Epidermal melanocyte (primary cell): ENCODE results near the gene VSIR.

Experiments used
- DNase-seq: peaks from one replicate; pipeline ENCODE4 v3.0.0; 2011; ENCODE audit warnings: low spot score; ENCODE audit not compliant: insufficient read length

The VSIR gene

DNA sequence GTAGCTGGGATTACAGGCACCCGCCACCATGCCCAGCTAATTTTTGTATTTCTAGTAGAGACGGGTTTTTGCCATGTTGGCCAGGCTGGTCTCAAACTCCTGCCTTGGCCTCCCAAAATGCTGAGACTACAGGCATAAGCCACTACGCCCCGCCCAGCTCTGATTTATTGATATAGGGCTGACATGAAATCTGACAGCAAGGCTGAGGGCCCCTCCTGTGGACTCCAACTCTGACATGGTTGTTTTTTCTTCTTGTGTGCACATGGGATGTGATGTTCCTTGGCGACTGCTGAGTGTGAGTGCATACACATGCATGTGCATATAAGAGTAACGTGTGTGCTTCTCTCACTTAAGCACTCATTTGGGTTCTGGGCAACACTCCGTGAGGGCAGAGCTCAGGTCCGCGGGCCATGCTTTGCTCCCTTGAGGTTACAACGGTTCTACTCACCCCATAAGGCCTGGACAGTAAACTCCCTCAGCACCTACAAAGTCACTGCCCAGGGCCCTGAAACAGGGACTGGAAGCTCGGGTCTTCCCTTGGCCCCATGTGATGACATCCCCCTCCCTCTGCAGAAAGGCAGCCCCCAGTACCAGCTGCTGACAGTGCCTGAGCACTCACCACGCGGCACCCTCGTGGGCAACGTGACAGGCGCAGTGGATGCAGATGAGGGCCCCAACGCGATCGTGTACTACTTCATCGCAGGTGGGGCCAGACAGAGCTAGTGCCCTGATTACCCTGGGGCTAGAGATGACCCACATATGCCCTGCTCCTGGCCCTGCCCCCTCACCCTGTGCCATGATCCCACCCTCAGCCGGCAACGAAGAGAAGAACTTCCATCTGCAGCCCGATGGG is 33.6 kb upstream of the VSIR start:
- no peak for DNase-seq

DNA sequence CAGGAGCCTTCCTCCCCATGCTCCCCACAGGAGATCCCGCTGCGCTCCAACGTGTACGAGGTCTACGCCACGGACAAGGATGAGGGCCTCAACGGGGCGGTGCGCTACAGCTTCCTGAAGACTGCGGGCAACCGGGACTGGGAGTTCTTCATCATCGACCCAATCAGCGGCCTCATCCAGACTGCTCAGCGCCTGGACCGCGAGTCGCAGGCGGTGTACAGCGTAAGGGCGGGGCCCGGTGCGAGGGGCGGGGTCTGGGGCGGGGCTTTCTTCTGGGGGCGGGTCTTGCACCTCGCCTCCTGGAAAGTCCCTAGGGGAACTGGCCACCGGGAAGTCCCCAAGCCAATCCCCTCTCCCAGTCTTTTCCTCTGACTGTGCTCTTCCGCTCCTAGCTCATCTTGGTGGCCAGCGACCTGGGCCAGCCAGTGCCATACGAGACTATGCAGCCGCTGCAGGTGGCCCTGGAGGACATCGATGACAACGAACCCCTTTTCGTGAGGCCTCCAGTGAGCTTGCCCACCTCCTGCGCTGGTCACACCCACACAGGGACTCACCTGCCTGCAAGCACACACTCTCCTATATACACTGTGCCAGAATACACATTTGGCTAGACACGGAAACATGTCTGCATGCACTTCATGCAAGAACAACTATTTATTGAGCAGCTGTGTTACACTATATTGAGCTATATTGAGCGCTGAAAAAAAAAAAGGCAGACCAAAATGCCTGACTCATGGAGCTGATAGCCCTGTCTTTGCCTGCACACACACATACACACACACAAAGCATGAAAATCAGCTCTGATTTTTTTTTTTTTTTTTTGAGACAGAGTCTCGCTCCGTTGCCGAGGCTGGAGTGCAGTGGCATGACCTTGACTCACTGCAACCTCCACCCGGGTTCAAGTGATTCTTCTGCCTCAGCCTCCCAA is 32.7 kb upstream of the VSIR start:
- no peak for DNase-seq

DNA sequence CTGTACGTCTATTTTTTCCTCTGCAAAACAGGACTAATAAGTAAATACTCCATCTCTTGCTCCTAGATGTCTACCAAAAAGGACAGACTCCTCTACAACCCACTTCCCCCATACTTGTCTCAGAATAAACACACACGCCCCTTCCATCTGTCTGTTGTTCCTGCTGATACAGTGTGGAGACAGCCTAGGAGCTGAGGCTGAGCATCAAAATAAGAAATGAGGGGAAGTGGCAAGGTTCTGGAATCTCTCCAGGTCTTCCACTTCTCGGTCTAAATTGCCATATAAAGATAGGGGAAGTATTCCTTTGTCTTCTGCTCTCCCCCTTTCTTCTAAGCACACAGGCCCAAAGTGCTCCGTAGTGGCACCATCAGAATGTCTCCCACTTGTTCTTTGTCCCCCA is 30.8 kb upstream of the VSIR start:
- no peak for DNase-seq

DNA sequence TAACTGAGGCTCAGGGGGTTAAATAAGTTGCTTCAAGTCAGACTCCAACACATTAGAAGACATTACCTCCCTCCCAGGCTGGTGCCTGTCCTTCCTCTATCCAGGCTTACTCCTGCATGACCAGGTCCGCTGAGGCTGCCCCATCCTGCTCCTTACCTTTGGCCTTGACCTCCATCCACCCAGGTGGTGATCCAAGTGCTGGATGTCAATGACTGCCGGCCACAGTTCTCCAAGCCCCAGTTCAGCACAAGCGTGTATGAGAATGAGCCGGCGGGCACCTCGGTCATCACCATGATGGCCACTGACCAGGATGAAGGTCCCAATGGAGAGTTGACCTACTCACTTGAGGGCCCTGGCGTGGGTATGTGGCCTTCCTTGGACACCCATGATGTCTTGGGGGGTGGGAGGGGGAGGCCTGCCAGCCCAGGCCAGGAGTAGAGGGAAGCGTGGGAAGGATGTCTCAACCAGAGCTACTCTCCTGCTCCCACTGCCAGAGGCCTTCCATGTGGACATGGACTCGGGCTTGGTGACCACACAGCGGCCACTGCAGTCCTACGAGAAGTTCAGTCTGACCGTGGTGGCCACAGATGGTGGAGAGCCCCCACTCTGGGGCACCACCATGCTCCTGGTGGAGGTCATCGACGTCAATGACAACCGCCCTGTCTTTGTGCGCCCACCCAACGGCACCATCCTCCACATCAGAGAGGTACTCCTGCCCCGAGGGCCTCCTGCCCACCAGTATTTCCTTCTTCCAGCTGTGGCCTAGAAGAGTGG is 29.6 kb upstream of the VSIR start:
- DNase-seq, result no peak

DNA sequence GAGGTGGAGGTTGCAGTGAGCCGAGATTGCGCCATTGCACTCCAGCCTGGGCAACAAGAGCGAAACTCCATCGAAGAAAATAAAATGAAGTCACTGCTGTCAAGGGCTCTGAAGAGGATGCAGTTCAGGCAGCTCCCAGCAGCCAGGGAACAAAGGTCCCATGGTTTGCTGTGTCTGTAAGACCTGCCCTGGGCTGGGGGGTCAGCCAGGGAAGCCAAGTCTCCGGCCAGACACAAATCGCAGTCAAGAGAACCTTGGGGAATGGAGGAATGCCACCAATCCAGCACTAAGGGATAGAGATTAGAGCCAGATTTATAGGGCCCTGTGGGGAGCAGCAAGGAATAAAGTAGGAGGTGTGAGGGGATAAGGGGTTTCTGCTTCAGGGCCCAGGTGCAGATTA is 28.9 kb upstream of the VSIR start:
- DNase-seq, result no peak

DNA sequence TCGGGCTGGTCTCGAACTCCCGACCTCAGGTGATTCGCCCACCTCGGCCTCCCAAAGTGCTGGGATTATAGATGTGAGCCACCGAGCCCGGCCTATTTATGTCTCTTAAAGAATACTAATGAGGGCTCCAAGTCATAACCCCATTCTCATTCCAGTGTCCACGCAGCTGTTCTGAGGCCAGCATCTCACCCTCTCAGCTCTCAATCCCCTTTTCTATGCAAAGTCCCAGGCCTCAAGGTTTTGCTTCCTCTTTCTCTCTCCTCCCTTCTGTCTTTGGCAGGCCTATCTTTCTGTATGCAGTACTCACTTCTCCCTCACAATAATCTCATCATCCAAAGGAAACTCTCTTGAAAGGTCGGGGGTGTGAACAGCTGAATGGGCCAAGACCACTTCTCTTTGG is 28.0 kb upstream of the VSIR start:
- no peak for DNase-seq

DNA sequence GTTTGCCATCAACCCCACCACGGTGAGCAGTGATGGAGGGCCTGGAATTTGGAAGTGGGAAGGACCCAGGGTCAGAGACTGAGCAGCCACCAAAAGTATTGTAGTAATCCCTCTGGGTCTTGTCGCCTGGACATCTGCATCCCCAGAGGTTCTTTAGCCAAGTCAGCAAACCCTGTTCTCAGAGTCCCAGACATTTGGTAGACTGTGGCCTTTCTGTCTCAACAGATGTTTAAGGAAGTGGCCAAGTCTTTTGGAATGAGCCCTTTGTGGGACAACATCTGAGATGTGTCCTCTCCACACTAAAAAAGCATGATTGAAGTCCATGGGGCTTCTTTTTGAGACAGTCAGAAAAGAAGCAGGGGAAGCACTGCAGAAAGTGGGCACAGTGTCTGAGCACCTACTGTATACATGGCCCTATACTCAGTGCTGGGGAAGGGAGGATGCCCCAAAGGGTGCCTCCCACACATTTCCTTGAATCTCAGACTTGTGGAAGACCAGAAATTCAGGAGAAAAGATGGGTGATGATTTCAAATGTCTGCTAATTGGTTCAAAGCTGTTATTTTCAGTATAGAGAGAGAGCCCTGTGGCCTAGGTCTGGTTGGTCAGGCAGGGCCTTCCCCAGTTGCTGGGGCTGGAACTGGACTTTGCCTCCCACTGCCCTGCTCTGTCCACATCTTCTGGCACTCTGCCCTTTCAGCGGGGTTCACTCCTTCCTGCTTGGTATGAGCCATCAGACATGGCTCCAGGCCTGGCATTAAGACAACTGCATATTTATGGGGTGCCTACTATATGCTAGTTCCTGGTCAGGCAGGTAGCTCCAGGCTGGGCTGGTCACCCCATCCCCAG is 26.5 kb upstream of the VSIR start:
- no peak for DNase-seq

DNA sequence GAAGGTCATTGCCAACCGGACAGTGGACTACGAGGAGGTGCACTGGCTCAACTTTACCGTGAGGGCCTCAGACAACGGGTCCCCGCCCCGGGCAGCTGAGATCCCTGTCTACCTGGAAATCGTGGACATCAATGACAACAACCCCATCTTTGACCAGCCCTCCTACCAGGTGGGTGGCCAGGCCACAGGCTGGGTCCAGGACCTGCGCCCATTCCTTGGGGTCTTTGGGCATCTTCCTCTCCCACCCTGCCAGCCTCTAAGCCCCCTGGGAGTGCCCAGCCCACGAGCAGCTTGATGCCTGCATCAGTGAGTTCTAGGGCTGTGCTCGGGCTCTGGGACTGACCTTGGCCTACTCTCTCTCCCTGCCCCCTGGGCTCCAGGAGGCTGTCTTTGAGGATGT is 25.8 kb upstream of the VSIR start:
- DNase-seq, result no peak

DNA sequence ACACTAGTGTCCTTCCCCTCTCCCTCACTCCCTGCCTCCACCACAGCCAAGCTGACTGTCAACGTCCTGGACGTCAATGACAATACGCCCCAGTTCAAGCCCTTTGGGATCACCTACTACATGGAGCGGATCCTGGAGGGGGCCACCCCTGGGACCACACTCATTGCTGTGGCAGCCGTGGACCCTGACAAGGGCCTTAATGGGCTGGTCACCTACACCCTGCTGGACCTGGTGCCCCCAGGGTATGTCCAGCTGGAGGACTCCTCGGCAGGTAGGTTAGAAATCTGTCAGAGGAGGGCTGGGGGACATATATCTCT is 24.9 kb upstream of the VSIR start:
- DNase-seq, result no peak

DNA sequence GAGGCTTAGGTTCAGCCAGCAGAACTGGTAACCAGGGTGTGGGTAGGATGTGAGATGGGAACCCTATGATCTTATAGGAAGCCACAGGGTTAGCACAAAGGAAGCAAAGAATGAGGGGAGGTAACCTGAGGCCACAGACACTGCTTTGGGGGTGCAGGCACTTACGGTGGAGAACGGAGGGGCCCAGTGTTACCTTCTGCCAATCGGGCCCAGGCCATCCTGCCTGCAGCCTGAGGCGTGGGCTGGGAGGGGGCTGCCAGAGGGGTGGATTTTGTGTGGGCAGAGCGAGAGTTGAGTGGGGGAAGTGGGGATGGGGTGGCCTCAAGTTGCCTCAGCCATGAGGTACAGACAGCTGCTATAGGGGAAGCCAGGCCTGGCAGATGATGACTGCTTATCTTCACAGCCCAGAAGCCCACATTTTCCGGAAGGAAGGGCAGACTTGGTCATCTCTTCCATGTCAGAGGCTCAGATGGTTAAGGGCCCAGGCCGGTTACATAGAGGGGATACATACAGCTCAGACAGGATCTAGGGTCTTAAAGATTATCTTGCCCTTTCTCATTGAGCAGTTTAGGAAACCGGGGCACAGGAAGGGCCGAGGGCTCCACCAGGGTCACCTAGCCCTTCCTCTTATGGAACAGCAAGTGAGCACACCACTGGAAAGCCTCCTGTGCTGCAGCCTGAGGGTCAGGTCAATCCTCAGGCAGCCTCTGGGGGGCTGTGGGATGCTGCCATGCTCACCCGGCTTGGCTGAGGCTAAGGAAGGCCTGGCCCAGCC is 24.4 kb upstream of the VSIR start:
- no peak for DNase-seq

DNA sequence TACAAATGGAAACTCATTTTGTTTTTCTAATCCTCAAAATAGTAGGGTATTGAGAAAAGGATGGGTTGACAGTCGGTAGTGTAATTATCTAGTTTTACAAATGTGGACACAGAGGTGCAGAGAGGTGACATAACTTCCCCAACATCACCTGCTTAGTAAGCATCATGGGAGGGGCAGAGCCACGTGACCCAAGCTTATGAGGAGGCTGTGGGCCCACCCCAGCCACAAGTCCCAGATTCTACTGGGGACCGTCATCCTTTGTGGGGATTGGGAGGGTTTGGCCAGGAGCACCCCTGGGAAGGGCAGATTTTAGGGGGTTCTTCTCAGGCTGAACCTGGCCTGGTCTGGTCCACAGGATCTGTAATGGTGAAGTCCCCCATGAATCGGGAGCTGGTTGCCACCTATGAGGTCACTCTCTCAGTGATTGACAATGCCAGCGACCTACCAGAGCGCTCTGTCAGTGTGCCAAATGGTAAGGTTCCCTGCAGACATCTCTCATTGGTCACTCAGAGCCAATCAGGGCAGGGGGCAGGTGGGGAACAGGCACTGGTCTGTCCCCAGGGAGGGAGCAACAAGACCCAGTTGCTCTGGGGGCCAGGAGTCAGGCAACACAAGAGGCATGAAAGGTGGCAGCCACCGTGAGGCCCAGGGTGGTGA is 23.6 kb upstream of the VSIR start:
- DNase-seq, result no peak

DNA sequence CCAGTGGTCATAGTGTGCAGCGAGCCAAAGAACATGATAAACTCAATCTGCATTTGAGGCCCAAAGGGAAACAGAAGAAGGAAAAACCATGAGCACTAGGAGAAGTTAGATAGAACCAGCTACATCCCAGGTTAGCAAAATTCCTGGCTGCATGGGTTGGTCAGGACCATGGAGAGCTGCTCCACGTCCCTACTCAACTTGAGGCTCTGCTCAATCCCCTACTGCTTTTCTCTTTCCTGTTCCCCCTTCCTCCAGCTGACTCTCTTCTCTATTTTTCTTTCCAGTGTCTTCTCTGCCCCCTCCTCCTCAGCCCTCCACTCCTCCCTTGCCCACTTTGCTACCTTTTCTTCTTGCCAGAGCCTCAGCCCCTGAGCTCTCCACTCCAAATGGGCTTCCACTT is 21.9 kb upstream of the VSIR start:
- peak; percentile 57 for DNase-seq

DNA sequence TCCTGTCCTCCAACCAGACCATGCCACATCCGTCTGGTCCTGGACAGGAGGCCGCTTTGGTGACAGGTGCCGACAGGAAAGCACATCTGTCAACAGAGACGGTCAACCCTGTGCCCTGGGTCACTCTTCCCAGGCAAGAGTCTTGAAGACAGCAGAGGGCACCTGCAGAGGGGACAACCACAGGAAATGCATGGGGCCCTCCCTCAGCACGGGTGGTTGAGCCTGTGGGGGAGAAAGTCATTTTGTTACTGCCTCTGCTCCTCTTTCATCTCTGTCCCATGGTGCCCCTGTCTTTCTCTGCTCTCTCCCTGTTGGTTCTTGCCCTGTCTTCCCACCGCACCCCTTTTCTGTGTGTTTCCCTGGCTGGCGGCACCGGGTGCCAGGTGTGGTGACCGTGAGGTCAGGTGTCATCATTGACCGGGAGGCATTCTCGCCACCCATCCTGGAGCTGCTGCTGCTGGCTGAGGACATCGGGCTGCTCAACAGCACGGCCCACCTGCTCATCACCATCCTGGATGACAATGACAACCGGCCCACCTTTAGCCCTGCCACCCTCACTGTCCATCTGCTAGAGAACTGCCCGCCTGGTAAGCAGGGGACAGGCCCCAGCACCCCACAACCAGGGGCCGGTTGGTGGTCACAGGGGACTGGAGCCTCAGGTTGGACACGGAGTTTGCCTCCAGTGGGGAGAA is 17.6 kb upstream of the VSIR start:
- no peak for DNase-seq

DNA sequence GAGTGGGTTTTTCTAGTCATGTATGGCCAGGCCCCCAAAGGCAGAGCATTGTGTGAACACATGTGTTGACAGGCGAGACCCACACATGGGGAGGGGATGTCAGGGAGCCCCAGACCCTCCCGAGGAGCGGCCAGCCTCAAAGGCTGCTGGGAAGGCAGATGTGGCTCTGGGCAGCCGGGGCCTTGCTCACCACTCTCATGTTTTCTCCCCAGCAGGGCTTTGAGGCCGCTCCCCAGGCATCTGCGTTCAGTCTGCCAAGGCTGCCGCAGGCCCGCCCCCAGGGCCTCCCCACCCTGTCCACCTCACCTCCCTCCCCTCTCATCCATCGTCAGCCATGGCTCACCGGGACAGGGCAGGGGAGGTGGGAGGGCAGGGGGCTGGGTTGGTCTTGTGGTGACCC is 16.6 kb upstream of the VSIR start:
- no peak for DNase-seq

DNA sequence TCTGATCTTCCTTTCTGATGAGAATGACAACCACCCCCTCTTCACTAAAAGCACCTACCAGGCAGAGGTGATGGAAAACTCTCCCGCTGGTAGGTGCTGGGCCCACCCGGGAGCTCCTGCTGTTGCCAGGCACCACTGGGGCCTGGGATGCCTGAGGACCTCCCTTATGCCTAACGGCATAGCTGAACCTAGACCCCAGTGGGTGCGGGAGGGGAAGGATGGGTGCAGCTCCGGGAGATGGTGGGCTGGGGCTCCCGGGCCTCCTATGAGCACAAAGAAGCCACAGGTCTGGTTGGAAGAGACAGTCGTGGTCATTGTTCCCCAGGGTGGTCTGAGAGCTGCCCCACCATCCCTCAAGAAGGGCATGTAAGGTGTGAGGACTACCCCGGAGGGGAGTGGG is 15.6 kb upstream of the VSIR start:
- DNase-seq, result no peak

DNA sequence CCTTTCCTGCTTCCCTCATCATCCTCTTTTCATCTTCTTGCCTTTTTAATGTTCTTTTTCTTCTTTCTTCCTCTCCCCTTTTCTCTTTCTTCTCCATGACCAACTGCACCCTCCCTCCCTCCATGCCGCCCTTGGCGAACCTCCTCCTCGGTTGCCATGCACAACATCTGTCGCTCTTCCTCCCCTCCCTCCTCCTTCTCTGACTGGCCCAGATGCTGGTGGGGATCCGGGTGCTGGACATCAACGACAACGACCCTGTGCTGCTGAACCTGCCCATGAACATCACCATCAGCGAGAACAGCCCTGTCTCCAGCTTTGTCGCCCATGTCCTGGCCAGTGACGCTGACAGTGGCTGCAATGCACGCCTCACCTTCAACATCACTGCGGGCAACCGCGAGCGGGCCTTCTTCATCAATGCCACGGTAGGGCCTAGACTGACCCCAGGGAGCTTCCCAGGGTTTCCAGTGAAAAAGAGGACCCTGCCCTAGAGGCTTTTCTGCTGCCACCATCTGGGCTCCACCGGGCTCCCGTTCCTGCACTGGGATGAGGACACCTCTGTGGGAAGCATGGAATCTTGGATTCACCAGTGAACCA is 11.5 kb upstream of the VSIR start:
- DNase-seq, result no peak

DNA sequence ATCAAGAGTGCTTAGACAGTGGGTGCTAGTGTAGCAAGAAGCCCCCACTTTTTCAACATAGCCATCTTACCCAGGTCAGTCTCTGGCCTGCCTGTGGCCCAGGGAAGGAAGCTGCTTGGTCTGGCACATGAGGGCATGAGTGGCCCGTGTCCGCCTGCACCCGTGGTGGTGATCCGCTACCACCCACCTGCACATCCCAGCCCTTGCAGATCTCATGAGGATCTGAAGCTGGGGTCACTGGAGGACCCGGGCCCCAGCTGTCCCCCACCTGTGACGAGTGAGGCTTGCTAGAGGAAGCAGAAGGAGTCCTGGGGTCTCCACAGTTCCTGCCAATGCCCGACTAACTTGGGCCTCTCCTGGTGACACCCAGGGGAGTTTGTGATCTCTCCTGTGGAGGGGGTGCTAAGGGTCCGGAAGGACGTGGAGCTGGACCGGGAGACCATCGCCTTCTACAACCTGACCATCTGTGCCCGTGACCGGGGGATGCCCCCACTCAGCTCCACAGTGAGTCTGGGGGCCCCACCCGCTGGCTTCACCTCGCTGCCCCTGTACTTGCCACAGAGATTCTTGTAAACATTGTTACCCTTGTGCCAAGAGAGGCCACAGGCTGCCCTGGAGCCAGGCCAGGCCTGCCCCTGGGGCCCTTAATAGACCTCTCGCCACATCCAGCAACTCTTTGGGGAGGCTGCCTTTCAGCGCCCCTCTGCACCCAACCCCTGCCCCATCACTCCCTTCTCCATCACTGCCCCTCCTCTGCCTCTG is 10.8 kb upstream of the VSIR start:
- DNase-seq, result no peak

DNA sequence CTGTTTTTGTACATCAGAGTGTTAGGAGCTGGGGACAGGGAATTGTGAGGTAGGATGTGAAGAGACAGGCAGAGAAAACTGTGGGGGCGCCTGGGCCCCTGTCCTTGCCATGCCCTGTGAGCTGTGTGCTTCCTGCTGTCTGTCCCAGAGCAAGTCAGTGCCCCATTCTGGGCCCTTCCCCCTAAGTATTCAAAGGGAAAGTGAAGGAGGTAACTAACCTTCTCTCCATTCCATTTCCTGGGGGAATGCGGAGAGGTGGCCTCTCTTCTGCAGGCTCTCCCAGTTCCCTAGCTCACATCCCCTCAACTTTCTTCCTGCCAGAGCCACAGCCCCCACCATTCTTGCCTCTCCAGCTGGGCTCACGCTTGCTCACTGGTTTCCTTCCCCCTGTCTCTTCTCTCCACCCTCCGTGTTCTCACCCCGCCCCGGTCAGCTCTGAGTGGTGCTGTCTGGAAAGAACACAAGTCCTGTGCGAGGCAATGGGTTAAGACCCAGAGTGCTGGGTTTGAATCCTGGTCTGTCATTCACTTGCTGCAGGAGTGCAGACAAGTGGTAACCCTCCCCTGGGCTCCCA is 9.7 kb upstream of the VSIR start:
- DNase-seq, result no peak
